A375 (cell line): ENCODE measurements around the gene AUP1. TPM values are rescaled to one million over a fixed set of nuclear protein-coding genes. Genes with fewer than 3 reads are reported as not detected.

Experiments used
- total RNA-seq: library from RNA; depleted of rRNA; stranded (reverse); fragments of >200 nt; shearing (Covaris generic); gene quantifications from 2 replicates; pipeline ENCODE4 v1.2.3, GENCODE V29; 2014; rRNA removed

Gene AUP1, protein sequence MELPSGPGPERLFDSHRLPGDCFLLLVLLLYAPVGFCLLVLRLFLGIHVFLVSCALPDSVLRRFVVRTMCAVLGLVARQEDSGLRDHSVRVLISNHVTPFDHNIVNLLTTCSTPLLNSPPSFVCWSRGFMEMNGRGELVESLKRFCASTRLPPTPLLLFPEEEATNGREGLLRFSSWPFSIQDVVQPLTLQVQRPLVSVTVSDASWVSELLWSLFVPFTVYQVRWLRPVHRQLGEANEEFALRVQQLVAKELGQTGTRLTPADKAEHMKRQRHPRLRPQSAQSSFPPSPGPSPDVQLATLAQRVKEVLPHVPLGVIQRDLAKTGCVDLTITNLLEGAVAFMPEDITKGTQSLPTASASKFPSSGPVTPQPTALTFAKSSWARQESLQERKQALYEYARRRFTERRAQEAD
- total RNA-seq, result 161 and 168 TPM in 2 replicates

DNA sequence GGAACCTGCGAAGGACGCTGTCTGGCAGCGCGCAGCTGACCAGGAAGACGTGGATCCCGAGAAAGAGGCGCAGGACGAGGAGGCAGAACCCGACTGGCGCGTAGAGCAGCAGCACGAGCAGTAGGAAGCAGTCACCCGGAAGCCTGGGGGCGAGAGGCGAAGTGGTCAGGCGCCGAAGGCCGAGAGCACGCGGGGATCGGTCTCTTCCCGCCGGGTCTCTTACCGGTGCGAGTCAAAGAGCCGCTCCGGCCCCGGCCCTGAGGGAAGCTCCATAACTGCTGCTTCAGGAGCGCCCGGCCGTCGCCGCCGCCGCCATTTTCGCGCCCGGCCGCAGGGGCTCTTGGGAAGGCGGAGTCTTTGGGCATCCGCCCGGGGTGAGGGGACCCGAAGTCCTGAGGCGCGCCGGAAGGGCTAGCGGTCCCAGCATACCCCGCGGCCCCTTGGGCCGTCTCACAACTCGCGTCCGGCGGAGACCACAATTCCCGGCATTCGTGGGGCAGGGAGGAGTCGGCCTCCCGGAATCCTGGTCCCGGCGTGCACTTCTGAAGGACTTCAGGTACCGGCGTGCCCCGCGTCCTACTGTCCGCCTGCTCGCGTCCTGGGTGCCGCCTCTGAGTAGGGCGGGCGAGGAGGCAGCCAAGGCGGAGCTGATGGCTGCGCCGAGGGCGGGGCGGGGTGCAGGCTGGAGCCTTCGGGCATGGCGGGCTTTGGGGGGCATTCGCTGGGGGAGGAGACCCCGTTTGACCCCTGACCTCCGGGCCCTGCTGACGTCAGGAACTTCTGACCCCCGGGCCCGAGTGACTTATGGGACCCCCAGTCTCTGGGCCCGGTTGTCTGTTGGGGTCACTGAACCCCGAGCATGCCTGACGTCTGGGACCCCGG is at the start of gene AUP1, which contains the start of gene HTRA2:
Gene AUP1 (minus strand): TSS at position 350 of the 882 bp plus-strand sequence. CDS start 77 bp downstream, at position 273.
Gene HTRA2 (plus strand): TSS at position 577 of the 882 bp plus-strand sequence. CDS start 74 bp downstream, at position 651.

DNA sequence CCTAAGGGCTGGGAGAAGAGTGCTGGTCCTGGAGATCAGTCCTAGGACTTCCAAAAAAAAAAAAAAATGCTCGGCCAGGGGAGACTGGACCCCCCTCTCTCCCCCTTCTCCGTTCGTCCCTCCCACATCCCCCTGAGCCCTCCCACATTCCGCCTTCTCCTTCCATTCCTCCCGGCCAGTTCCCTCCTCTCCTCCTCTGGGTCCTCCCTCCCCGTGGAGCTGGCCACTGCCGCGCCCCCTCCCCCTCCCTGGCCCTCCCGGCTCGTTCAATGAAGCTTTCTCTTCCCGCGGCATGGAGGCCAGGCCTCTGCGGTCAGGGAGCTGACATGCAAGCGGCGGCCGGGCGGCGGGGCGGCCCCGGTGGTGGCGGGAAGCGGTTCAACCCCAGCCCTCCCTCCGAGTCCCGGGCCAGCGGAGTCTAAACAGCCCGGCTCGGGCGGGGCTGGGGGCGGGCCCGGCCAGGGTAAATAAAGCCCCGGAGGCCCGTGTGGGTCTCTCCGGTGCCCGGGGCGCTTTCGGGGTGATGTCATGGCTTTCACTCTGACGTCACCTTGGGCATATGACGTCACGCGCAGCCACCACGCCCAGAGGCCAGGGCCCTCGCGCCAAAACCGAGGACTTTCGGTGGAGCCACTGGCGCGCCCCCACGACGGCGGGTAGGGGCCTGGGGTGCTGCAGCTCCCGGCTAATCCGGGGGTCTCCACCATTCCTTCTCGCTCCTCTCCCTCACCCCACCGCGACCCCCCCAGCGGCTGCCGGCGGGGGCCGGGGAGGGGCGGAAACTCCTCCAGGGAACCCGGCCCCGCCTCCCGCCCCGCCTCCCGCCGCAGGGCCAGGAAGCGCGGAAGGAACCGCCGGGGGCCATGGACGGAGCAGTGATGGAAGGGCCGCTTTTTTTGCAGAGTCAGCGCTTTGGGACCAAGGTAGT is 24.6 kb upstream of the AUP1 start, which contains the start of the genes DOK1 and LOXL3:
Gene DOK1 (plus strand): TSS at position 829 of the 928 bp plus-strand sequence. CDS start 35 bp downstream, at position 864.
Gene LOXL3 (minus strand): TSS at position 51 of the 928 bp plus-strand sequence. CDS start 1,308 bp downstream, outside the sequence.

DNA sequence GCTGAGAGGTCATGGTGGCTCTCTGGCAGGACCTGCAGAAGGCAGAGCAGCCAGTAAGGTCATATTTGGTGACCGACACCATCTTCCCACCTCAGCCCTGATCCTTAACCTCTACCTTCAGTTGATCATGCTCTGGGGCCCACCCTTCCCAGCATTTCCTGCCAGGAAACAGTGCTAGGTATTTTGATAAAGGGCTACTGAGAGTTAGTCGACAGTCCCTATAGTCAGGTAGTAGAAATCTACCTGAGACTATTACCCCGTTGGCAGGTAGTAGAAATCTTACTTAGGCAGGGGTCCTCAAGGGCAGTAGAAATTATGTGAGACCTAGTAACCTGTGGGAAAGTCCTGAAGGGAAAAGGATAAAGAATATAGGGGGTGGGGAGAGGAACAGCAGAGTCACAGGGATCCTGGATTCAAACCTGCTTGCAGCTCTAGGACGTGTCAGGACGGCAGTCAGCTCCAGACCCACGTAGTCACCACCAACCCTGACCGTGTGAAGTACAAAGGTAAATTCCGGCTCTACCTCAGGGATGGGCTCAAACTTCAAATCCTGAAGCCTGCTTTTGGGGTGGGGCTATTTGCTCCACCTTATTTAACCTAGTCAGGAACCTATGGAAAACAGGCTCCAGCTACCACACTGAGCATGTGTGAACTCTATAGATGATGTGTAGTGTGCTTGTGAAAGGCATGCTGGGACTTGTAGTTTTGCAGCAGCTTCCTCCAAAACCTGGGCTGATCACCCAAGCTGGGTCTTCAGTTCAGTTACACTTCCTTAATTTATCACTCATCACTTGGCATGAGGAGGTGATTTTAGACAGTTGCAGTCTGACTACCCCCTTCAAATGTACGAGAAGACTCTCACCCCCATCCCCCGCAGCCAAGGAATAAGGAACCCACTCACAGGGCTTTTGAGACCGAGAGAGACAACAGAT is 3.5 kb downstream of the AUP1 start, which contains the start of gene DQX1:
Gene DQX1 (minus strand): TSS at position 515 of the 932 bp plus-strand sequence. CDS start 502 bp downstream, at position 13.

DNA sequence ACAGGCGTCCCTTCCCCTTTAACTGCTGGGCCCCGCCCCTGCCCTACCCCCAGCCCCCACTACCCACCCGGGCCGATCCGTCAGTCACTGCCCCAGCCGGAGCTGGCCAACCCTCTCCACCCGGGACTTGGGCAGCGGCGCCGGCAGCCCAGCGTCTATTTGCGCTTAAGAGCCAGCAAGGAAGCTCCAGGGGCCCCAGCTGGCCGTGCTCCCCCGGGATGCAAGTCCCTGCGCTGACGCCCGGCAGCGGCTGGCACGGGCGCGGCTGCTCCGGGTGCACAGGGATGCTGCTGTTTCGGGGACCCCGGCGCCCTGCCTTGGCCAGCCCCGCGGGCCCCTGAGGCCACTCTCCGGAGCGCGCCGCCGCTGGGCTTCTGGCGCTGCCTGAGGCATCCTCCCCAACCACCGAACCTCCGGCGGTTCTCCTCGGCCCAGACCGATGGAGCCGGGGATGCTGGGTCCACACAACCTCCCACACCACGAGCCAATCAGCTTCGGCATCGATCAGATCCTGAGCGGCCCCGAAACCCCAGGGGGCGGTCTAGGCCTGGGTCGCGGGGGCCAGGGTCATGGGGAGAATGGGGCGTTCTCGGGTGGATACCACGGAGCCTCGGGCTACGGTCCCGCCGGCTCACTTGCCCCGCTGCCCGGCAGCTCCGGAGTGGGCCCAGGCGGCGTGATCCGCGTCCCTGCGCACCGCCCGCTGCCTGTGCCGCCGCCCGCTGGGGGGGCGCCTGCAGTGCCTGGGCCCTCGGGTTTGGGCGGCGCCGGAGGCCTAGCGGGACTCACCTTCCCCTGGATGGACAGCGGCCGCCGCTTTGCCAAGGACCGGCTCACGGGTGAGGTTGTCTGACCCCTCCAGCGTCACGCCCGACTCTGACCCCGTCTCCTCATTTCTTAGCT is 14.9 kb downstream of the AUP1 start, which contains the start of gene TLX2:
Gene TLX2 (plus strand): TSS at position 83 of the 903 bp plus-strand sequence. CDS start 357 bp downstream, at position 440.

DNA sequence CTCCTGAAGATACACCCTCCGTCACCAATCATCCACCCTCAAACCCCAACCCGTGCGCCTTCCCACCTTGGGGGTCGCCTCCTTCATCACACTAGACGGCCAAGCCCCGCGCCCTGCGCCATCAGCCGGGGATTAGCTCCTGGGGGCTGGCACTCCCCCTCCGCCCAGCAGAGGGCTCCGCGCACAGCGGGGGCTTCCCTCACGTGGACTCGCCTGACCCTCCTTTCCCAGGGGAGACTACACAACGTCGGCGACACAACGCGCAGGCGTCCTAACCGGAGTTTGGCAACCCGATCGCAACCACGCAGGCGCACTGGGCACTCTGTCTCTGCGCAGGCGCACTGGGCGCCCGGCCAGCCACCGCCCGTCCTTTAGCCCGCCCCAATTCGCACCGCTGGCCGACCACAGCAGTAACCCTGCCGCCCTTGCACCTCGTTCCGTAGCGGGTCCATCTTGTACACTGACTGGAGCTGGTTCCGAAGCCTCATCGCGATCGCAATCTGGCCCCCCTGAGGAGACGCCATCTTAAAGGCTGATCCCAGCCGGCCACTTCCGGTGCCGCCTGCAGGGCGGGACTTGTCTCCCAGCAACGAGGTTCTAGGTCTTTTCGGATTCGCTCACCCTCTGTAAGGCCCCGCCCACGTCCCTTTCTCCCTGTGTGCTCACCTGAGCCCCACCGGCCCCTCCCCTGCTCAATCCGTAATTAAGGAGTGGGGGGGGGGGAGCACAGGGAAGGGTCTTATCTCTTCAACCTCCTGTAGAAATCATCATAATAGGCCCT is 22.2 kb downstream of the AUP1 start, which contains the start of gene PCGF1:
Gene PCGF1 (minus strand): TSS at position 551 of the 781 bp plus-strand sequence. CDS start 27 bp downstream, at position 524.

DNA sequence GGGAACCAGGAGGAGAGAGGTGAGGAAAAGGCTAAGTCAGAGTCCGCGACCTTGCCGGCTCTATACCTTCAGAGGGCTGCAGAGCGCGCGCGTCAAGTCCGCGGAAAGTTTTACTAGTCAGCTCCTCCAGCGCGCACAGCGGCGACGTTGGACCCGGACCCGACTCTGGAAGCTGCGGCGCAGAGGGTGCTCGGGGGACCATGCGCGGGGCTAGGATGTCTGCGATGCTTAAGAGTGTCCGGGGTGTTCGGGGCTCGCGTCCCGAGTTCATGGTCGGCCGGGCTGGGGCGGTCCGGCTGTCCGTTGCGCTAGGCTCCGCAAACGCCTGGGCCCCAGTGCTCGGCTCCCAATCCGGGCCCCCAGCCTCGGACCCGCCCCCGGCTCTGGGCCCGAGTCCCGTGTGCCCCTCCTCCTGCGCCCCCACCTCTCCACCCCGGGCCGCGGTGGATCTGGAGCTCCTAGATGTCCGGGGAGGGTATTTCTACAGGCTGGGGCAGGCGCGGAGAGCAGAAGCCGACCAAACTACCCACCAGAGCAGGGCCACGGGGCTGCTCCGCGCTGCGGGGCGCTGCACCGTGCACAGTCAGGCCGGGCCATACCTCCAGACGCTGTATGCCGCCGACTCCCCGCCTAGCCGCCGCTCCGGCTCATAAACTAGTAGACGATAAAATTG is 30.1 kb downstream of the AUP1 start, which contains the start of gene LBX2:
Gene LBX2 (minus strand): TSS at position 337 of the 673 bp plus-strand sequence. CDS start 66 bp downstream, at position 271.

DNA sequence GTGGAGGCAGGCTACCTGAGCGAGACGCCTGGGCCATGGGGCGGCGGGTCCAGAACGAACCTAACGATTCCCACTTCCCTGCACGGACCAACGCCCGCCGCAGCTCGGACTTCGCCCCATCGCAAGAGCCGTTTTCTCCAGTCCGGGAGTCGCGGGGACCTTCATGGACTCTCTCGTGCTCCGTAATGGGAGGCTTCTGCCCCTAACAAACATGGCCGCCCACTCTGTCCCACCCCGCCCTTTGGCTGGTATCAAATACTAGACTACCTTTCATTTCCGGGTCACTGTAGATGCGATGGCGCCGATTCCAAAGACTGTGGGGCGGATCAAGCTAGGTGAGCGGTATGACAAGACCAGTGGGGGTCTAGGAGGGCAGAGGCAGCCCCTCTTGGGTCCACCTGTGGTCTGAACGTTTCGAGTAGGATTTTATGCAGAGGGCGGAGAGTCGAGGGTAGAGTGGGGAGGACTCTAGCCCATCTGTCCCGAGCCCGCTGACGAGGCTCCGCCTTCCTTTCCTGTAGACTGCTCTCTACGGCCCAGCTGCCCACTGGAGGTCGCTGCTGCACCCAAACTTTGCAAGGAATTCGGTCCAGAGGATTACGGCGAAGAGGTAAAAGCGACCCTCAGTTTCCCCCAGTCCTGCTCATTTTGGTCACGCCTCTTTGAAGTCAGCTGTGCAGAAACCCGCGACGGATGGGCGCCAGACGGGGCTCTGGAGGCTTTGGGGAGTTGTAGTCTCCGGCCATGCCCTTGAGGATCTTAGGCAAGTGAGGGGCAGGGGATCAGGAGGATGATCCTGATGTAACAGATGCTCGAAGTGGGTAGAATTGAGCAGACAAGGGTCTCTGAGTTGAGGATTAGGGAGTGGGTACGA is 46.5 kb downstream of the AUP1 start, which contains the start of the genes CCDC142 and TTC31:
Gene CCDC142 (minus strand): TSS at position 198 of the 874 bp plus-strand sequence. CDS start 161 bp downstream, at position 37.
Gene TTC31 (plus strand): TSS at position 281 of the 874 bp plus-strand sequence. CDS start 15 bp downstream, at position 296.

Other genes starting within 250 kb of the AUP1 start
- gene SLC4A5, start 186.3 kb downstream of the AUP1 start, total RNA-seq, result 0.16 TPM in 1 of 2 replicates, not detected in the other
- 78.8 and 83.3 TPM in 2 replicates for gene DCTN1, start 149.4 kb downstream of the AUP1 start, total RNA-seq
- gene C2orf81, start 108.1 kb downstream of the AUP1 start, total RNA-seq, result 5.5 and 8.5 TPM in 2 replicates
- gene WDR54, start 108.0 kb downstream of the AUP1 start, total RNA-seq, result 119 and 142 TPM in 2 replicates
- gene RTKN, start 87.8 kb downstream of the AUP1 start, total RNA-seq, result 27.1 and 30.5 TPM in 2 replicates
- 30.3 and 40.9 TPM in 2 replicates for gene INO80B, start 74.6 kb downstream of the AUP1 start, total RNA-seq
- gene WBP1, start 71.3 kb downstream of the AUP1 start, total RNA-seq, result 72.6 and 93.6 TPM in 2 replicates
- gene MOGS, start 64.3 kb downstream of the AUP1 start, total RNA-seq, result 64.9 and 65.6 TPM in 2 replicates
- 95.8 and 110 TPM in 2 replicates for gene MRPL53, start 57.0 kb downstream of the AUP1 start, total RNA-seq
- gene CCDC142, start 46.7 kb downstream of the AUP1 start, total RNA-seq, result 16.1 and 18.6 TPM in 2 replicates
- 33.5 and 57.6 TPM in 2 replicates for gene TTC31, start 46.6 kb downstream of the AUP1 start, total RNA-seq
- 16.3 and 18.1 TPM in 2 replicates for gene LBX2, start 30.1 kb downstream of the AUP1 start, total RNA-seq
- gene PCGF1, start 22.0 kb downstream of the AUP1 start, total RNA-seq, result 28.8 and 29.3 TPM in 2 replicates
- 1.8 and 2.8 TPM in 2 replicates for gene TLX2, start 15.3 kb downstream of the AUP1 start, total RNA-seq
- gene DQX1, start 3.5 kb downstream of the AUP1 start, total RNA-seq, result not detected in 2 replicates
- gene HTRA2, start 227 bp upstream of the AUP1 start, total RNA-seq, result 50.9 and 52.6 TPM in 2 replicates
- gene LOXL3, start 24.2 kb upstream of the AUP1 start, total RNA-seq, result 158 and 171 TPM in 2 replicates
- gene DOK1, start 25.0 kb upstream of the AUP1 start, total RNA-seq, result 11.1 and 11.5 TPM in 2 replicates
- gene M1AP, start 118.6 kb upstream of the AUP1 start, total RNA-seq, result 0.24 TPM in 1 of 2 replicates, not detected in the other
- gene SEMA4F, start 124.5 kb upstream of the AUP1 start, total RNA-seq, result 4.7 and 11.9 TPM in 2 replicates